Endothelial cell of umbilical vein (primary cell): ENCODE data around the gene DOCK1. TPM values are rescaled to one million over a fixed set of nuclear protein-coding genes. Genes with fewer than 3 reads are reported as not detected.

Source experiments
- BruUV-seq: library from RNA; stranded (reverse); fragments of 400-500 nt; replicated peaks from 2 replicates; lab custom pipeline; 2021; lab: Mats Ljungman, UMichigan
- CTCF ChIA-PET: fragments of 300-600, 350-600 bp; sonication (Branson Sonifier 250); formaldehyde crosslinking; loops from one replicate; lab custom pipeline; 2021; ENCODE audit warnings: antibody characterized with exemption, inconsistent platforms; lab: Charles Lee
- POLR2A ChIA-PET: fragments of 300-600, 350-600 bp; sonication (Branson Sonifier 250); formaldehyde crosslinking; loops from one replicate; lab custom pipeline; 2021; ENCODE audit warnings: antibody characterized with exemption, inconsistent platforms; lab: Charles Lee
- DNase-seq: peaks from one replicate; pipeline ENCODE4 v3.0.0-alpha.2; 2011; ENCODE audit warnings: low read depth, low spot score
- FAIRE-seq: peaks from 2 replicates; lab custom pipeline; 2011; peaks lifted over from hg19 to GRCh38; lab: Jason Lieb, UNC
- H2AFZ ChIP-seq: 2 replicates; pipeline ENCODE4 v1.6.0; 2012; ENCODE audit warnings: low read depth, low read length, control low read depth, inconsistent platforms
- H3K27ac ChIP-seq: 2 replicates; pipeline ENCODE4 v1.5.1; 2011; ENCODE audit warnings: low read depth, mild to moderate bottlenecking, control low read depth, low read length, moderate library complexity; ENCODE audit not compliant: insufficient read depth
- H3K27me3 ChIP-seq, 2 experiments: 2 replicates each; pipeline versions ENCODE4 v1.6.0 to v1.6.1; 2011; ENCODE audit warnings: low read length in 2 of 2, mixed read lengths in 1 of 2; ENCODE audit not compliant: control insufficient read depth in 2 of 2, insufficient read depth in 2 of 2
- H3K36me3 ChIP-seq, 2 experiments: 2 replicates in 1 of 2; 3 replicates in 1 of 2; pipeline ENCODE4 v1.5.1; 2011; ENCODE audit warnings: low read length in 2 of 2, mild to moderate bottlenecking in 1 of 2, moderate library complexity in 1 of 2; ENCODE audit not compliant: control insufficient read depth in 2 of 2, insufficient read depth in 2 of 2; ENCODE audit errors: extremely low read depth in 1 of 2
- H3K4me1 ChIP-seq: 3 replicates; pipeline ENCODE4 v1.5.1; 2011; ENCODE audit warnings: mild to moderate bottlenecking, low read length; ENCODE audit not compliant: control insufficient read depth, insufficient read depth; ENCODE audit errors: extremely low read depth
- H3K4me2 ChIP-seq: 2 replicates; pipeline ENCODE4 v1.6.1; 2011; ENCODE audit warnings: low read length, control low read depth, mixed read lengths; ENCODE audit not compliant: insufficient read depth
- H3K4me3 ChIP-seq, 3 experiments: fragments of 200-600 bp in 1 of 3; sonication (generic), shearing (Covaris generic) in 1 of 3; replicated peaks in 1 of 3; 2 replicates each; pipeline ENCODE4 v1.5.1; 2011 to 2016; ENCODE audit warnings: control low read depth in 3 of 3, low read length in 3 of 3, mild to moderate bottlenecking in 2 of 3, inconsistent platforms in 1 of 3, low read depth in 1 of 3, moderate library complexity in 1 of 3; ENCODE audit not compliant: insufficient read depth in 1 of 3
- H3K79me2 ChIP-seq: 2 replicates; pipeline ENCODE4 v1.6.0; 2012; ENCODE audit warnings: low read length, inconsistent platforms; ENCODE audit not compliant: control insufficient read depth, insufficient read depth
- H3K9ac ChIP-seq: replicated peaks from 2 replicates; pipeline ENCODE3; 2011; ENCODE audit warnings: low read length, control low read depth; ENCODE audit not compliant: insufficient read depth; ENCODE audit errors: extremely low read depth
- H3K9me1 ChIP-seq: replicated peaks from 3 replicates; pipeline ENCODE4 v1.6.0; 2011; ENCODE audit warnings: mild to moderate bottlenecking, low read length; ENCODE audit not compliant: control insufficient read depth, insufficient read depth; ENCODE audit errors: extremely low read depth
- H3K9me3 ChIP-seq: replicated peaks from 2 replicates; pipeline ENCODE4 v1.5.1; 2012; ENCODE audit warnings: low read length, inconsistent platforms; ENCODE audit not compliant: control insufficient read depth, insufficient read depth
- H4K20me1 ChIP-seq: replicated peaks from 2 replicates; pipeline ENCODE3; 2011; ENCODE audit warnings: mild to moderate bottlenecking, low read length; ENCODE audit not compliant: control insufficient read depth, insufficient read depth; ENCODE audit errors: extremely low read depth
- CTCF ChIP-seq, 2 donors: IDR thresholded peaks; 1 replicate in 1 of 2; 2 replicates in 1 of 2; pipeline ENCODE4 v1.5.1; 2011; ENCODE audit warnings: low read length in 2 of 2, mild to moderate bottlenecking in 2 of 2, moderate library complexity in 2 of 2, control low read depth in 1 of 2, inconsistent platforms in 1 of 2, low read depth in 1 of 2; ENCODE audit not compliant: insufficient read depth in 1 of 2; ENCODE audit errors: extremely low read depth in 1 of 2
- EZH2 ChIP-seq: IDR thresholded peaks from 2 replicates; pipeline ENCODE4 v1.6.1; 2012; ENCODE audit warnings: borderline replicate concordance, low read depth, mild to moderate bottlenecking, moderate library complexity, low read length, inconsistent platforms; ENCODE audit not compliant: severe bottlenecking
- FOS ChIP-seq: IDR thresholded peaks from 2 replicates; pipeline ENCODE4 v1.6.1; 2011; ENCODE audit warnings: mild to moderate bottlenecking, low read length, moderate library complexity, borderline replicate concordance; ENCODE audit not compliant: insufficient read depth
- GATA2 ChIP-seq: IDR thresholded peaks from 2 replicates; pipeline ENCODE4 v1.7.0; 2011; ENCODE audit warnings: low read depth, mild to moderate bottlenecking, moderate library complexity, mixed read lengths, low read length; ENCODE audit not compliant: insufficient read length, insufficient read depth
- JUN ChIP-seq: IDR thresholded peaks from 2 replicates; pipeline ENCODE4 v1.6.1; 2011; ENCODE audit warnings: borderline replicate concordance, low read depth; ENCODE audit not compliant: insufficient read length, insufficient read depth
- MAX ChIP-seq: IDR thresholded peaks from 2 replicates; pipeline ENCODE4 v1.6.1; 2011; ENCODE audit not compliant: insufficient read depth, insufficient read length
- MYC ChIP-seq: IDR thresholded peaks from one replicate; pipeline ENCODE4 v1.6.1; 2011; ENCODE audit warnings: mild to moderate bottlenecking, low read depth, low read length
- POLR2A ChIP-seq: IDR thresholded peaks from 2 replicates; pipeline ENCODE4 v1.6.1; 2012; ENCODE audit warnings: low read depth, mild to moderate bottlenecking, control low read depth, low read length
- POLR2AphosphoS5 ChIP-seq: IDR thresholded peaks from 2 replicates; pipeline ENCODE4 v1.6.1; 2012; ENCODE audit warnings: low read depth, mild to moderate bottlenecking, control low read depth, low read length, moderate library complexity; ENCODE audit not compliant: insufficient read depth
- dilution Hi-C: fragments of 300-500 bp; cut with MboI; formaldehyde crosslinking; loops from one replicate; pipeline ENCODE4 v1.15.0; 2019; ENCODE audit warnings: low sequenced_read_pairs; ENCODE audit not compliant: extremely low pct_ligation_motif_present
- intact Hi-C: fragments of 100-400 bp; cut with micrococcal nuclease; formaldehyde crosslinking; loops from one replicate; pipeline ENCODE4 v1.10.0; 2022
- polyA plus RNA-seq, 4 experiments: library from polyadenylated mRNA; depleted of rRNA in 3 of 4; stranded (reverse) in 3 of 4; unstranded in 1 of 4; fragments of >200 nt; gene quantifications; 2 replicates each; pipeline versions ENCODE4 v1.2.1 to v1.2.3, GENCODE V29; 2011 to 2012; ENCODE audit warnings: missing spikeins in 1 of 4
- total RNA-seq: library from RNA; stranded (reverse); gene quantifications from 2 replicates; pipeline ENCODE4 v1.2.3, GENCODE V29; 2021

Gene DOCK1
- total and polyA plus RNA-seq, 2 donors (not counting 3 experiments of a cell fraction or from before 2014, with no cell fraction given) = 22.5 to 83.1 TPM

GRCh38 chr10:127012071-127012768 lies 107.0 kb downstream of the DOCK1 start:
- Histone ChIP-seq H3K36me3 (peaks cover 3 to 14% of the 10 kb centered on the region in 2 experiments), H3K4me1 (no peaks in the 10 kb centered on the region), H3K27ac (no peak overlapping the region), H3K79me2 (no peaks in the 10 kb centered on the region), H3K27me3 (no peaks in the 10 kb centered on the region), H2AFZ (no peak overlapping the region), H3K4me3 (no peak overlapping the region), H3K4me2 (no peak overlapping the region), H3K9ac (no peak overlapping the region), H4K20me1 (no peaks in the 10 kb centered on the region), H3K9me1 (no peaks in the 10 kb centered on the region), H3K9me3 (no peaks in the 10 kb centered on the region)
- POLR2A ChIA-PET = no interaction called here
- intact Hi-C loops = no loop called here
- FAIRE-seq (no peak), DNase-seq (no peak)
- dilution Hi-C loops = no loop called here
- CTCF ChIA-PET = no interaction called here
- BruUV-seq = no TSS peak
- TF ChIP-seq CTCF (IDR thresholded peaks at IDR 0.05; ENCODE audit: extremely low read depth in 1 of 2, insufficient read depth in 1 of 2, low read depth in 1 of 2, low read length in 2 of 2) (no peak), EZH2 (no peak), GATA2 (no peak), POLR2A (no peak), MYC (no peak), MAX (no peak), FOS (no peak), POLR2AphosphoS5 (no peak), JUN (no peak)
